Gastrocnemius medialis (tissue), 4 donors: ENCODE data around the gene NR3C2.

Source experiments
- CTCF ChIP-seq, 5 experiments: fragments of 450-650 bp in 3 of 5; fragments of 200-600 bp in 2 of 5; sonication (generic) in 2 of 5; IDR thresholded peaks in 4 of 5; conservative IDR thresholded peaks in 1 of 5; 1 replicate in 4 of 5; 2 replicates in 1 of 5; pipeline ENCODE4 v1.5.1; 2016 to 2019; ENCODE audit warnings: antibody characterized with exemption in 5 of 5, mild to moderate bottlenecking in 3 of 5, moderate library complexity in 3 of 5
- POLR2A ChIP-seq, 2 donors: fragments of 450-650 bp; IDR thresholded peaks; one replicate each; pipeline ENCODE4 v1.6.1; 2017; ENCODE audit warnings: antibody characterized with exemption in 2 of 2, mild to moderate bottlenecking in 2 of 2, moderate library complexity in 2 of 2

DNA sequence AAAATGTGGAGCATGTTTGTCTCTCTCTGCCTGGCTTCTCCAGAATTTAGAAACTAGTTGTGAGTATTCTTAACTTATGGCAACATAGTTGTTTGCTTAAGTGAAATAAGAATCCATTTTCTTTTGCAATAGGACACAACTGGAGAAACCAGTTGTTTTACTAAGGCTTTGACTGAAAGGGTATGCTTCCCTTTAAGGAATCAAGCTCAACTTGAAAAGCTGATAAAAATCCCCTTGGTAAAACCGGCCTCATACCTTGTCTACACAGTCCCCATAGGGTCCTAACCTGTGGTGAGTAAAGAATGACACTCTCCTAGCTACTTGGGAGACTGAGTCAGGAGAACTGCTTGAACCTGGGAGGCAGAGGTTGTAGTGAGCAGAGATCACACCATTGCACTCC lies 139.8 kb downstream of the NR3C2 start:
- TF ChIP-seq POLR2A (IDR thresholded peaks at IDR 0.05) (no peak), CTCF (IDR thresholded peaks at IDR 0.05 in 4 of 5, conservative IDR thresholded peaks at IDR 0.05 in 1 of 5) (no peak)
